Measurements from ENCODE around the gene CARD6. TPM values are rescaled to one million over a fixed set of nuclear protein-coding genes. Genes with fewer than 3 reads are reported as not detected.

CARD6 gene
- total and polyA plus RNA-seq, 9 of the 15 experiments (the other 6 are each of a cell fraction or from before 2014, with no cell fraction given) = 3.5 to 8.3 (median 5.9) TPM

DNA sequence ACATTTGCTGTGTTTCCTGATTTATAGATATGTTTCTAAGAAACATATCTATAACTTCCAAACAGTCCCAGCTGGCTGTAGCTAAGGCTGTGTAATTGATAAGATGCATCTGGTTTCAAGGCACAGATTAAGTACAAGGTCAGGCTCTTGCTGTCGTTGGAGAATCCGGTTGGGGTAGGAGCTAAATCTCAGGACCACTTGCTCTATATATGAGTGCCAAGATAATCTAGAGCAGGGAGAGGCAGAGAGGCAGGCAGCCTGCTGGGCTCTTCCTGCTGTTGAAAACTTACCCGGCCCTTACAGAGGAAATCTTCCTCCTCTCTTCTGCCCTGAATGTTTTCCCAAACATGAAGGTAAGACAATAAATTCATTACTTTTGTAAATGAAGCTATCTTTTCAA lies 68.1 kb downstream of the CARD6 start, which contains the start of gene C7 (continued):
- TF ChIP-seq TAL1 (IDR thresholded peaks at IDR 0.05) = peak; percentile 51; the same call in 1 of the 2 replicates
- peak; percentile 65 for TF ChIP-seq CBFA2T2 (conservative IDR thresholded peaks at IDR 0.05)

DNA sequence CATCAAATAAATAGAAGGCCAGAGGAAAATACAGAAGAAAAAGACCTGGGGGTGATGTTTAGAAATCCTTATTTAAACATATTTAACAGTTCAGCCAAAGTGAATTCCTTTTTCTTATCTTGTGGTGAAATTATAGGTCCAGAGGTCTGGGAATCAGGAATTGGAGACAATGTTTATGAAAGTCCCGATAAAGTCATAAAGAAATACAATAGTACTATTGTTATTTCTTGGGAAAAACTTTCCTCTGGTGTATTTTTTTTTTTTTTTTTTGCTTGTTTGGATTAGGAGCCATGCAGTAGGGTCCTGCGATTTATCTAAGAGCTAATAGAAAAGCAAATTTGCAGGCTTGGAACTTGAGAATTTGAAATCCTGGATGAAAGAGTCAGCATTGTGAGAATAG lies 68.6 kb downstream of the CARD6 start:
- ATAC-seq (no peak), DNase-seq (ENCODE audit: extremely low read depth in 1 of 4, low spot score in 3 of 4) (no peak), FAIRE-seq (no peak)
- intact Hi-C loops (cut with micrococcal nuclease) = loop anchor here (10.0 kb wide), 1 partner anchor 725 kb away; no protein-coding TSS in a partner anchor
- H3K9me1 ChIP-seq (ENCODE audit: control insufficient read depth, insufficient read depth, low read length) = no peaks in the 10 kb centered on the region
- BruUV-seq (replicated peaks) = no TSS peak
- no peak overlapping the region for H3K4me3 ChIP-seq
- H3K27me3 ChIP-seq (ENCODE audit: control insufficient read depth in 2 of 2, insufficient read depth in 2 of 2, low read length in 2 of 2) = no peaks in the 10 kb centered on the region
- H4K20me1 ChIP-seq (replicated peaks; ENCODE audit: control insufficient read depth, insufficient read depth, low read length) = no peaks in the 10 kb centered on the region
- no peaks in the 10 kb centered on the region for H3K9me3 ChIP-seq (replicated peaks; ENCODE audit: control insufficient read depth, insufficient read depth, low read depth, low read length)
- no peaks in the 10 kb centered on the region for H3K36me3 ChIP-seq (ENCODE audit: control insufficient read depth, insufficient read depth, low read length)
- CTCF ChIA-PET (ENCODE audit: low intra/inter-chr PET ratio) = no interaction called here
- no peak overlapping the region for H2AFZ ChIP-seq (ENCODE audit: low read depth, low read length)
- WGBS (ENCODE audit: insufficient coverage, low coverage, missing lambda C conversion rate) = 0% methylated on average over 2 of the region's 2 CpGs
- no peaks in the 10 kb centered on the region for H3K4me1 ChIP-seq (replicated peaks in 1 of 2; ENCODE audit: control insufficient read depth in 2 of 2, insufficient read depth in 2 of 2, low read length in 2 of 2)
- in situ Hi-C loops (cut with MboI) = no loop called here
- no peak overlapping the region for H3K9ac ChIP-seq (ENCODE audit: insufficient read depth in 1 of 2, low read depth in 2 of 2, low read length in 2 of 2)
- no peak overlapping the region for H3K4me2 ChIP-seq (ENCODE audit: insufficient read depth, low read length)
- POLR2A ChIA-PET = no interaction called here
- H3K79me2 ChIP-seq (ENCODE audit: control insufficient read depth, insufficient read depth, low read length) = no peaks in the 10 kb centered on the region
- no peak overlapping the region for H3K27ac ChIP-seq (ENCODE audit: extremely low read depth, low read depth, low read length)
- TF ChIP-seq KLF10 (CRISPR knock-in tag; IDR thresholded peaks at IDR 0.05) (no peak), ZBTB8A (IDR thresholded peaks at IDR 0.05; ENCODE audit: partially characterized antibody) (no peak), HDAC3 (IDR thresholded peaks at IDR 0.05; ENCODE audit: borderline replicate concordance, partially characterized antibody) (no peak), ZBTB2 (IDR thresholded peaks at IDR 0.05) (no peak), TEAD4 (IDR thresholded peaks at IDR 0.05; ENCODE audit: low read length) (no peak), TEAD4 (CRISPR knock-in tag; IDR thresholded peaks at IDR 0.05; ENCODE audit: borderline replicate concordance) (no peak), ZNF830 (CRISPR knock-in tag; IDR thresholded peaks at IDR 0.05) (no peak), ILK (tag; IDR thresholded peaks at IDR 0.05; ENCODE audit: borderline replicate concordance, low read depth) (no peak), PATZ1 (CRISPR knock-in tag; IDR thresholded peaks at IDR 0.05; ENCODE audit: borderline replicate concordance) (no peak), TAF7 (tag; IDR thresholded peaks at IDR 0.05) (no peak)
